DMS 273 (cell line): ENCODE data around the gene RARS1.
"Not testable (repeated sequence)": the region's sequence is repeated elsewhere in the genome, so short reads cannot be mapped to it uniquely, and the experiment has no call there.

ENCODE experiments used
- DNase-seq: peaks from one replicate; lab custom pipeline; 2025; ENCODE audit not compliant: unreplicated experiment; lab: John Stamatoyannopoulos, UW

RARS1 gene

DNA sequence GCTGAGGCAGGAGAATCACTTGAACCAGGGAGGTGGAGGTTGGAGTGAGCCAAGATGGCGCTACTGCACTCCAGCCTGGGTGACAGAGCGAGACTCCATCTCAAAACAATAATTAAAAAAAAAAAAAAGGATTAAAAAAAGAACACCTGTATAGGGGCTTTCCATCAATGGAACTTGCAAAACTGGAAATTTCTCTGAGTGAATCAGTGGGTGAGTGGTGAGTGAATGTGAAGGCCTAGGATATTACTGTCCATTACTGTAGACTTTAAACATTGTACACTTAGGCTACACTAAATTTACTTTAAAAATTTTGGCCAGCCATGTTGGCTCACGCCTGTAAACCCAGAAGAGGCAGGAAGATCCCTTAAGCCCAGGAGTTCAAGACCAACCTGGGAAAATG lies 5.7 kb upstream of the RARS1 start:
- DNase-seq = no peak

GRCh38 chr5:168481330-168481788 lies 4.9 kb upstream of the RARS1 start:
- DNase-seq = no peak

- no peak for DNase-seq
Observed at GRCh38 chr5:168482361-168482760, 3.9 kb upstream of the RARS1 start.

DNA sequence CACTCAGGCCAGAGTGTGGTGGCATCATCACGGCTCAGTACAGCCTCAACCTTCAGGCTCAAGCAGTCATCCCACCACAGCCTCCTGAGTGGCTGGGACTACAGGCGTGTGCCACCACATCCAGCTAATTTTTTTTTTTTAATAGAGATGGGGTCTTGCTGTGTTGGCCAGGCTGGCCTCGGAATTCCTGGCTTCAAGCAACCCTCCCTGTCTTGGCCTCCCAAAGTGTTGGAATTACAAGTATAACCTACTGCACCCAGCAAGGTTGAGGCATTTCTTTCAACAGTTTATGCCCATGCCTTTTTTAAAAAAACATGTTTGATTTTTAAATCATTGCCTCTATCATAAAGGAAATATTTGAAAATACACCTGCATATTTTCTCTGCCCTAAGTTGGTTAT lies 2.8 kb downstream of the RARS1 start:
- no peak for DNase-seq

GRCh38 chr5:168494057-168494555 lies 7.8 kb downstream of the RARS1 start:
- DNase-seq = no peak

DNA sequence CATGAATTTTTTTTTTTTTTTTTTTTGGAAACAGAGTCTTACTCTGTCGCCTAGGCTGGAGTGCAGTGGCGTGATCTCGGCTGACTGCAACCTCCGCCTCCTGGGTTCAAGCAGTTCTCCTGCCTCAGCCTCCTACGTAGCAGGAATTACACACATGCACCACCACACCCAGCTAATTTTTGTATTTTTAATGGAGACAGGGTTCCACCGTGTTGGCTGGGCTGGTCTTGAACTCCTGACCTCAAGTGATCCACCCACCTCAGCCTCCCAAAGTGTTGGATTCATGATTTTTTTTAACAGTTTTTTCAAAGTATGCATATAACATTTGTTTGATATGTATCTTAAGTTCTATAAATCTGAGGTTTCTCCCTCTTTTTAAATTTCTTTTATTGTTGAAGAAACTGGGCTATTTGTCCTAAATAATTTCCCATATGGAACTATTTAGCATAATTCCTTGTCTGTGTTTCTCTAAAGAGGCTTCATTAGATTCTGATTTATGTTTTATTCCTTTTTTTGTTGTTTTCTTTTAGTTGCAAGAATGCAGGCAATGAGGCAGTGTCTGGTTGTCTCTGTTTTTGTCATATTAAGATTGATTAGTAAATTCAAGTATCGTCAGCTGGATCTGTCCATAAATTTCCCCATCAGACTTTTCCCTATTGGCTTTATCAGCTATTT lies 16.4 kb downstream of the RARS1 start:
- no peak for DNase-seq

DNA sequence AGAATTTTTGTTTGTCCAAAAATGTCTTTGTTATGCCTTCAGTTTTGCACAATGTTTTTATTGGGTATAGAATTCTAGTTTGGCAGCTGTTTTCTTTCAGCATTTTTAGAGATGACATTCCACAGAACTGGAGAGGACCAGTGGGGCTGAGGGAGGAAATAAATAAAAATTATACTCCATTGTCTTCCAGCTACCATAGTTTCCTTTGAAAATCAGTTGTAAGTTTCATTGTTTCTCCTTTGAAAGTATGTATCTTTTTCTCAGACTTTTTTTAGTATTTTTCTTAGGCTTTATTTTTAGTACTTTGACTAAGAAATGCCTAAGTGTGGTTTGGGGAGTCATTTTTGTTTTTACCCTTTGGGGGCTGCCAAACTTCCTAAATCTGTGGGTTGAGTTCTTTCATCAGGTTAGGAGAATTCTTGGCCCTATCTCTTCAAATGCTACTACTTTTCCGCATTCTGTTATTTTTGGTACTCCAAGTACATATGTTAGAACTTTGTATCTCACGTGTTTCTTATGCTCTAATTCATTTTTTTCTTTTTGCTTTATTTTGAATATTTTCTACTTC lies 27.7 kb downstream of the RARS1 start:
- no peak for DNase-seq

- no peak for DNase-seq
Observed at GRCh38 chr5:168525856-168526255, 39.6 kb downstream of the RARS1 start.

DNA sequence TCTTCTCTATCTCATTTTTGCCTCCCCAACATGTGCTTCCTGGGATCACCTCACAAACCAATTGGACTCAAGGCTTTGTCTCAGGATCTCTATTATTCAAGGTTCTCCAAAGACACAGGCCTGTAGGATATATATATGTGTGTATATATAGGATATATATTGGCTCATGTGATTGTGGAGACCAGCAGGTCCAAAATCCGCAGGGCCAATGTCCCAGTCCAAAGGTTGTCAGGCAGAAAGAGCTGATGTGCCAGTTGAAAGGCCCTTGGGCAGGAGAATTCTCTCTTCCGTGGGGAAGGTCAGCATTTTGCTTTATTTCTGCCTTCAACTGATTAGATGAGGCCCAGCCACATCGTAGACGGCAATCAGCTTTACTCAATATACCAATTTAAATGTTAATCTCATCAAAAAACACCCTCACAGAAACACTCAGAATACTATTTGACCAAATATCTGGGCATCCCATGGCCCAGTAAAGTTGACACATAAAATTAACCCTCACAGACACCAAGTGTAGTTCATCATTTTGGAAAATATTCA lies 41.6 kb downstream of the RARS1 start:
- no peak for DNase-seq

- DNase-seq = peak; percentile 73
Observed at GRCh38 chr5:168528521-168529373, 42.5 kb downstream of the RARS1 start, which contains the start of gene FBLL1. Gene FBLL1 (plus strand): TSS chr5:168529305. CDS start chr5:168529505, 200 bp downstream.

- DNase-seq = peak; percentile 49
Observed at GRCh38 chr5:168529374-168530234, 43.3 kb downstream of the RARS1 start.

DNA sequence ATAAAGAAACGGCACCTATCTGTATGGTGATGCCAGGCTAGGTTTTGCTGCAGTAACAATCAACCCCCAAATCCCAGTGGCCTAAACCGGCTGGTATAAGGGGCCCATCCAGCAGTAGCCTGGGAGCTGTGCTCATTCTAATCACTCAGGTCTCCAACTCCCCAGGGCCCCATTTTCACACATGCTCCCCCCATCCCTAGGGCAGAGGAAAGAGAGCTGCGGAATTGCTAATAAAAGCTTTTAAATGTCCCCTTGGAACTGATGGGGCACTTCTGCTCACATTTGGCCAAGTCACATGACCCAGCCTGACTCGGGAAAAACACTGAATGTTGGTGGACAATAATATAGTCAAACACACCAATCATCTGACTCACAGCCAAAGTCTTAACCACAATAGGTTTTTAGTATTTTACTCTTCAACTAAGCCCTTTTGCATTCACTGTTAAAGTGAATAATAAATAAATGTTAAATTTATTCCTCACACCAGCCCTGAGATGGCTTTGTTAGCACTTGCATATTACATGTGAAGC lies 44.4 kb downstream of the RARS1 start:
- DNase-seq = no peak

- DNase-seq = no peak
Observed at GRCh38 chr5:168531191-168531590, 44.9 kb downstream of the RARS1 start.

DNA sequence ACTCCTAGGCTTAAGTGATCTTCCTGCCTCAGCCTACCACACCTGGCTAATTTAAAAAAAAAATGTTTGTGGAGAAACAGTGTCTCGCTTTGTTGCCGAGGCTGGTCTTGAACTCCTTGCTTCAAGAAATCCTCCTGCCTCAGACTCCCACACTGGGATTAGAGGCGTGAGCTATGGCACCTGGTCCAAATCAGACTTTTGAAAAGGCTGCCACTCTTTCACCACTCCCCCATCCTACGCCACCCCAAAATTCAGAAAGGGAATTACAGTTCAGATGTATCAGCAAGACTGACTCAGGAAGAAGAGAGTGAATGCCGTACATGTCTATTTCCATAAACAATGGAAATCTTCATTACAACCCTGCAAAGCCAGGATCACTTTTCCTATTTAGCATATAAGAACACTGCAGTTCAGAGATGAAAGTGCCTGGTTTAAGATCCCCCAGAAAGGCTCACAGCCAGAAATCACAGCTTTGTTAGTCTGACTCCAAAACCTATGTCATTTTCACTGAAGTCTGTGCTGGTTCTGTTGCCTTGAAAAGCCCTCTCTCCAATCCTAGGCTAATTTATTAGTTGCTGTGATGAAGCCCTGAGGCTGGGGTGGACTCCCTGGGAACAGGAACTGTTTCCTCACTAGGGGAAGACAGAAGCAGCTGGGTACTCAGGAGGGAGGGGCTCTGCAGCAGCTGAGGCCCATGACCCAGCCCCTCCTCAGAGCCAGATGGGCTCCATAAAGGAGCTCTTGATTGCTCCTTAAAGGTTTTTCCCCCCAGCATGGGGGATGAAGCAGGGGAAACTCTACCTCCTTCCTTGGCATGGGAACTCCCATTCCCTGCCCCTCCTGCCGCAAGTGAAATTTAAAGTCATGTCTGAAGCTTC lies 46.0 kb downstream of the RARS1 start:
- DNase-seq = peak; percentile 62

- DNase-seq = not testable (repeated sequence)
Observed at GRCh38 chr5:168534351-168534750, 48.1 kb downstream of the RARS1 start.

DNA sequence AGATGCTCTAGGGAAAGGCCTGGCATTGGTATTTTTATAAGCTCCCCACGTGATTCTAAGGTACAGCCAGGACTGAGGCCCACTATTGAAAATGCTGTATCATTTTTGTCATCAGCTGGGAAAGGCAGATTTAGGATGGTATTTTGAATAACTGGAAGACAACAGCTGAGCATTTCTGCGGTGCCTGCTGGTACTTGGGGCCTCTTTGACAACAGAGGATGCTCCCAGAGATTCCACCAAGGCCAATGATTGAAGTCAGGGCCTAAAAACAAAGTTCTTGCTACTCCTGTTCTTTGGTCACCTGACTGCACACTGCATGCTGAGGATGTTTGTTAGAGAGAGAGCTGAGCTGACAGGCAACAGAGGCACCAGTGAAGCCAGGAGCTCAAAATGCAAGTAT lies 50.9 kb downstream of the RARS1 start:
- no peak for DNase-seq

DNA sequence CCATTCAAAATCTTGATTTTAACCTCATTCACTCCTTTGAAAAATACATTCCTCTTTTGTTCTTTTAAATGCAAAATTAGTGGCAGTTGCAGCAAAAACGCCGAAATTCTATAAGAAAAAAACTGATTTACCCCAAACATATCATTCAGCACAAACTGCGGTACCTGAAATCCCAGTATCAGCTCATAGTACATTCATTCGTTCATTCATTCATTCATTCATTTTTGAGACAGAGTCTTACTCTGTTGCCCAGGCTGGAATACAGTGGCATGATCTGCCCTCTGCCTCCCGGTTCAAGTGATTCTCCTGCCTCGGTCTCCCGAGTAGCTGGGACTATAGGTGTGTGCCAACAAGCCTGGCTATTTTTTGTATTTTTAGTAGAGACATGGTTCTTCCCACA lies 63.3 kb downstream of the RARS1 start:
- DNase-seq = no peak

DNA sequence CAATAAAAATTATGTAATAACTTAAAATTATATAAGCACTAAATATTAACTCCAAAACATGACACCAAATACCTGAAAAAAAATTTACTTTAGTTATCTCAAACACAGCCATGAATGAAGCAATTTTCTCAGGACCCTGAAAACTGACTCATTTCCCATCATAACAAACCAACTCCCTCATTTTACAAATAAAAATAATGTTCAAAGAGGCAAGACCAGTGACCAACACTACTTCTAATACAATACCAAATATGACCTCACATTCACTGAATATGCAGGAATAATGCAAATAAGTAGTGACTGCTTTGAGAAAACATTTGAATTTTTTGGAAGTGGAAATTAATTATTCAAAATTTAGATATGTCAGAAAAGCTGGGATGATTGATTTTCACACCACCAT lies 64.4 kb downstream of the RARS1 start:
- DNase-seq = no peak

- DNase-seq = peak; percentile 40
Observed at GRCh38 chr5:168552146-168552545, 65.9 kb downstream of the RARS1 start.
